MM.1S (cell line): ENCODE results near the gene IER2.

Experiments used
- CTCF ChIP-seq: fragments of 300-600 bp; sonication (generic); IDR thresholded peaks from 2 replicates; pipeline ENCODE4 v1.5.1; 2016; ENCODE audit warnings: antibody characterized with exemption, low read length, mixed read lengths
- EZH2 ChIP-seq: fragments of 300-600 bp; sonication (generic); optimal IDR thresholded peaks from 2 replicates; pipeline ENCODE3; 2017; ENCODE audit warnings: low read depth, mild to moderate bottlenecking, antibody characterized with exemption, low read length, mixed read lengths

GRCh38 chr19:13159713-13160112 is 9.5 kb downstream of the IER2 start:
- no peak for TF ChIP-seq EZH2
- TF ChIP-seq CTCF: no peak
